Activated naive CD8-positive, alpha-beta T cell (primary cell): Measurements from ENCODE around the gene INPP5A.

Source experiments
- H3K27ac Mint-ChIP-seq: one replicate; pipeline ENCODE4 v1.8.0; 2021; ENCODE audit warnings: mixed read lengths
- H3K27me3 Mint-ChIP-seq: one replicate; pipeline ENCODE4 v1.8.0; 2021; ENCODE audit warnings: mixed read lengths
- H3K36me3 Mint-ChIP-seq: one replicate; pipeline ENCODE4 v1.8.0; 2021; ENCODE audit warnings: mixed read lengths
- H3K4me1 Mint-ChIP-seq: one replicate; pipeline ENCODE4 v1.8.0; 2021; ENCODE audit warnings: low read depth, mixed read lengths
- H3K4me3 Mint-ChIP-seq: one replicate; pipeline ENCODE4 v1.8.0; 2021; ENCODE audit warnings: mild to moderate bottlenecking, mixed read lengths
- H3K9me3 Mint-ChIP-seq: one replicate; pipeline ENCODE4 v1.8.0; 2021; ENCODE audit warnings: low read depth, mixed read lengths

INPP5A gene

GRCh38 chr10:132578287-132578951, 40.8 kb downstream of the INPP5A start:
- Mint-ChIP-seq H3K36me3 (peaks cover 3% of the 10 kb centered on the region), H3K4me3 (no peak overlapping the region), H3K27ac (no peak overlapping the region), H3K9me3 (no peaks in the 10 kb centered on the region), H3K27me3 (no peaks in the 10 kb centered on the region), H3K4me1 (peaks cover 31% of the 10 kb centered on the region)

- no peak overlapping the region for H3K27ac Mint-ChIP-seq
- no peaks in the 10 kb centered on the region for H3K9me3 Mint-ChIP-seq
- H3K4me3 Mint-ChIP-seq = no peak overlapping the region
- peaks cover 37% of the 10 kb centered on the region for H3K4me1 Mint-ChIP-seq
- peaks cover 3% of the 10 kb centered on the region for H3K36me3 Mint-ChIP-seq
- H3K27me3 Mint-ChIP-seq = no peaks in the 10 kb centered on the region
These were observed 41.7 kb downstream of the INPP5A start for GRCh38 chr10:132579027-132579859.

GRCh38 chr10:132580143-132580542, 42.6 kb downstream of the INPP5A start:
- H3K27me3 Mint-ChIP-seq = no peaks in the 10 kb centered on the region
- no peak overlapping the region for H3K4me3 Mint-ChIP-seq
- H3K4me1 Mint-ChIP-seq = peaks cover 38% of the 10 kb centered on the region
- peaks cover 3% of the 10 kb centered on the region for H3K36me3 Mint-ChIP-seq
- no peaks in the 10 kb centered on the region for H3K9me3 Mint-ChIP-seq
- H3K27ac Mint-ChIP-seq = no peak overlapping the region

GRCh38 chr10:132580617-132581016, 43.0 kb downstream of the INPP5A start:
- H3K4me3 Mint-ChIP-seq = no peak overlapping the region
- no peaks in the 10 kb centered on the region for H3K9me3 Mint-ChIP-seq
- no peaks in the 10 kb centered on the region for H3K27me3 Mint-ChIP-seq
- H3K27ac Mint-ChIP-seq = no peak overlapping the region
- peaks cover 3% of the 10 kb centered on the region for H3K36me3 Mint-ChIP-seq
- H3K4me1 Mint-ChIP-seq = peaks cover 40% of the 10 kb centered on the region

- Mint-ChIP-seq H3K27ac (no peak overlapping the region), H3K36me3 (peaks cover 4% of the 10 kb centered on the region)
These were observed 44.5 kb downstream of the INPP5A start for GRCh38 chr10:132582137-132582536.

GRCh38 chr10:132582771-132583170, 45.2 kb downstream of the INPP5A start:
- H3K27me3 Mint-ChIP-seq = no peaks in the 10 kb centered on the region
- peaks cover 4% of the 10 kb centered on the region for H3K36me3 Mint-ChIP-seq
- no peak overlapping the region for H3K4me3 Mint-ChIP-seq
- H3K27ac Mint-ChIP-seq = no peak overlapping the region
- no peaks in the 10 kb centered on the region for H3K9me3 Mint-ChIP-seq
- peaks cover 49% of the 10 kb centered on the region for H3K4me1 Mint-ChIP-seq

More at GRCh38 chr10:132582137-132582536, 44.5 kb downstream of the INPP5A start:
- Mint-ChIP-seq H3K4me1 (peaks cover 49% of the 10 kb centered on the region), H3K27me3 (no peaks in the 10 kb centered on the region), H3K4me3 (no peak overlapping the region), H3K9me3 (no peaks in the 10 kb centered on the region)

- Mint-ChIP-seq H3K36me3 (peaks cover 4% of the 10 kb centered on the region), H3K27ac (no peak overlapping the region)
These were observed 45.9 kb downstream of the INPP5A start for GRCh38 chr10:132583456-132583855.

GRCh38 chr10:132584081-132584480, 46.5 kb downstream of the INPP5A start:
- no peaks in the 10 kb centered on the region for H3K9me3 Mint-ChIP-seq
- H3K4me1 Mint-ChIP-seq = peaks cover 51% of the 10 kb centered on the region
- no peak overlapping the region for H3K4me3 Mint-ChIP-seq
- H3K27me3 Mint-ChIP-seq = no peaks in the 10 kb centered on the region
- H3K36me3 Mint-ChIP-seq = peaks cover 4% of the 10 kb centered on the region
- H3K27ac Mint-ChIP-seq = no peak overlapping the region

More at GRCh38 chr10:132583456-132583855, 45.9 kb downstream of the INPP5A start:
- Mint-ChIP-seq H3K4me3 (no peak overlapping the region), H3K27me3 (no peaks in the 10 kb centered on the region), H3K4me1 (peaks cover 51% of the 10 kb centered on the region), H3K9me3 (no peaks in the 10 kb centered on the region)

- Mint-ChIP-seq H3K27ac (no peak overlapping the region), H3K9me3 (no peaks in the 10 kb centered on the region), H3K4me1 (peaks cover 53% of the 10 kb centered on the region), H3K36me3 (peaks cover 4% of the 10 kb centered on the region), H3K27me3 (no peaks in the 10 kb centered on the region), H3K4me3 (no peak overlapping the region)
These were observed 48.4 kb downstream of the INPP5A start for GRCh38 chr10:132585732-132586722.

GRCh38 chr10:132586739-132587138, 49.2 kb downstream of the INPP5A start:
- Mint-ChIP-seq H3K27ac (no peak overlapping the region), H3K4me1 (peaks cover 53% of the 10 kb centered on the region), H3K36me3 (peaks cover 4% of the 10 kb centered on the region), H3K9me3 (no peaks in the 10 kb centered on the region), H3K4me3 (no peak overlapping the region), H3K27me3 (no peaks in the 10 kb centered on the region)

- H3K27ac Mint-ChIP-seq = no peak overlapping the region
- no peaks in the 10 kb centered on the region for H3K27me3 Mint-ChIP-seq
- no peak overlapping the region for H3K4me3 Mint-ChIP-seq
- H3K36me3 Mint-ChIP-seq = peaks cover 4% of the 10 kb centered on the region
- no peaks in the 10 kb centered on the region for H3K9me3 Mint-ChIP-seq
- peaks cover 55% of the 10 kb centered on the region for H3K4me1 Mint-ChIP-seq
These were observed 49.6 kb downstream of the INPP5A start for GRCh38 chr10:132587175-132587574.

- Mint-ChIP-seq H3K4me3 (peak overlapping the region; percentile 58), H3K4me1 (peaks cover 55% of the 10 kb centered on the region), H3K27ac (peak overlapping the region; percentile 22), H3K27me3 (no peaks in the 10 kb centered on the region), H3K9me3 (no peaks in the 10 kb centered on the region), H3K36me3 (peaks cover 2% of the 10 kb centered on the region)
These were observed 50.9 kb downstream of the INPP5A start for GRCh38 chr10:132588301-132589013.

GRCh38 chr10:132589015-132589414, 51.4 kb downstream of the INPP5A start:
- Mint-ChIP-seq H3K27ac (no peak overlapping the region), H3K27me3 (no peaks in the 10 kb centered on the region), H3K36me3 (peaks cover 2% of the 10 kb centered on the region), H3K4me1 (peaks cover 57% of the 10 kb centered on the region), H3K4me3 (no peak overlapping the region), H3K9me3 (no peaks in the 10 kb centered on the region)

- Mint-ChIP-seq H3K27me3 (no peaks in the 10 kb centered on the region), H3K27ac (no peak overlapping the region), H3K4me1 (peaks cover 62% of the 10 kb centered on the region), H3K9me3 (no peaks in the 10 kb centered on the region), H3K4me3 (no peak overlapping the region), H3K36me3 (peaks cover 2% of the 10 kb centered on the region)
These were observed 52.1 kb downstream of the INPP5A start for GRCh38 chr10:132589681-132590080.
